TTC549 (cell line): ENCODE results near the gene RAB9A.
"Not testable (repeated sequence)": the region's sequence is repeated elsewhere in the genome, so short reads cannot be mapped to it uniquely, and the experiment has no call there.

Experiments used
- FAIRE-seq: peaks from 2 replicates; lab custom pipeline; 2012; peaks lifted over from hg19 to GRCh38; lab: Jason Lieb, UNC

RAB9A gene

GRCh38 chrX:13688958-13689740, at the start of gene RAB9A:
RAB9A (plus strand) TSS chrX:13689128; CDS start chrX:13708747, 19,619 bp downstream.
- no peak for FAIRE-seq

- not testable (repeated sequence) for FAIRE-seq
Observed at GRCh38 chrX:13641684-13642083, 47.2 kb upstream of the RAB9A start.

DNA sequence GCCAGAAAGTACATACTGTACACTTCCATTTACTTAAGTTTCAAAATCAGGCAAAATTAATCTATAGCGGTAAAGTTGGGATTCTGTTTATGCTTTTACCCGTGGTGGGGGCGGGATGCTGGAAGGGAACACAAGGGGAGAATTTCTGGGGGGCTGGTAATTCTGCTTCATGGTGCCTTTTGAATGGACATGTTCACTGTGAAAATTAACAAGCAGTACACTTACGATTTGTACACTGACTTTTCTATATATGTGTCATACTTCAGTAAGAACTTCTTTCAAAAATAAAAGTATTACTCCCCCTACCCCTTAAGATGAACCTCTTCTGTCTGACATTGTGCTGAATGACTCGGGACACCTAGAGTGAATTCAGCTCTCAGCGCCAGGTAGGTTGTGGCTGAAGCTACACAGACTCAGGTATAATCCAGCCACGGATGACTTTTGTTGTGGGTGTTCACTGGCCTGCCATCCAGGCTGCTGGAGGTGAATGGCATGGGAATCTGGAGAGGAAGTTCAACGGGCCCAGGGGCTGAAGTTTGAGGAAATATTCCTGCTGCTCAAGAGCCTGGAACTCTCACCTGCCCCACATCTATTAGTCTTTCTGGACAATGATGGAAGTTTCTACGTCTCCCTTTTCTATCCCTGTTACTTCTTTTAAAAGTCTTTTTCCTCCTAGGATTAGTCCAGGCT, 43.3 kb upstream of the RAB9A start:
- no peak for FAIRE-seq

DNA sequence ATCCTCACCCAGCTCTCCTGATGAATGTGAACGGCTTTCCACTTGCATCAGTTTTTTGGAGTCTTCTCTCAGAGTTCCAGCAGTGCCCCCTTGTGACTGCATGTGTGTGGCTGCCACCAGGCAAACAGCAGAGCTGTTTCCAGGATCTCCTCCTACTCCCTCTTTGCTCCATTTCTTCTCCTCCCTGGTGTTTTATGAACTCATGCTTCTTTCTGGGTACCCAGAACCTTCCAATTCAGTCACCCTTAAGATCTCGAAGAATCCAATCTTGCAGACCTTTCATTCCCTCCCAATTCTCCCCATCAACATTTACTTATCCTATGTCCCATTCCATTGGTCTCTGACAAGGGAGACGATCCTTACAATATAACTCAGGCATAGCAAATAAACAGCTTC, 42.8 kb upstream of the RAB9A start:
- no peak for FAIRE-seq

DNA sequence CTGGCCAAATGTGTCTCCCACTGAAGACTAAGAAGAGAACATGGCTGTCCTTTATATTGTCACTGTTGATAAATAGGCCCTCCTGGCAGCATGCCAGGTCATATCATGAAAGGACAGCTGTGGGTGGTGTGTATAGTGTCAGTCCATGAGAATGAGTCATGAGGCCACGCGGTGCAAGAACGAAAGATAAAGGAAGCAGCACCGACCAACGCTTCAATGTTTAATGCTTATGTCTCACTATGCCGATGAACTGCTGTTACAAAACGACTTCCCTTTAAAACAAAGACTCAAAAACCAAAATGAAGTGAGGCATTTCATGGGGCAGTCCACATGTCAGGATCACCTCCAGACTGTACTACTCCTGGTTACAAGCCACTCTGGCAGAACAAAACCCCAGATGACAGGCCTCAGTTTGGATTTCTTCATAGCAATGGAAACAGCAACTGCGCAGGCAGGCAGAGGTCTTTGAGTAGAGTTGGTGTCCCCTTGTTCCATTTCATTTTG, 41.2 kb upstream of the RAB9A start:
- no peak for FAIRE-seq

- not testable (repeated sequence) for FAIRE-seq
Observed at GRCh38 chrX:13648336-13648735, 40.6 kb upstream of the RAB9A start.

DNA sequence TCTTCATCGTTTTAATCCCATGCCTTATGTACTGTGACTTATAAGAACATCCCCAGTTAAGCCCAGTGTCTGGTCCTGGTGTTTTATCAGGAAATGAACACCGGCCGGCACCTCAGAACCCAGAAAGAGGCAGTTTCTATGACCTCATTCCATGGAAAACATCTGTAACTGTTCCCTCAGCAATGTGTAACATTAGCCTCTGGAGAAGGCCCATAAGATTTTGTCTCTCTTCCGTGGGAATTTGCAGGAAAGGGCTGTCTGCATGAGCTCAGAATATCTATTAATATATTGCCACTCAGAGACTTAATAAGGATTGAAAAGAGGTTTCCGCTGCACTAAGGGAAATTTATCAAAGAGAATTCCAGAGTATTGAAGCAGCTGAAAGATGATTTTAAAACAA, 39.1 kb upstream of the RAB9A start:
- FAIRE-seq: no peak

GRCh38 chrX:13650318-13650717, 38.6 kb upstream of the RAB9A start:
- FAIRE-seq: no peak

DNA sequence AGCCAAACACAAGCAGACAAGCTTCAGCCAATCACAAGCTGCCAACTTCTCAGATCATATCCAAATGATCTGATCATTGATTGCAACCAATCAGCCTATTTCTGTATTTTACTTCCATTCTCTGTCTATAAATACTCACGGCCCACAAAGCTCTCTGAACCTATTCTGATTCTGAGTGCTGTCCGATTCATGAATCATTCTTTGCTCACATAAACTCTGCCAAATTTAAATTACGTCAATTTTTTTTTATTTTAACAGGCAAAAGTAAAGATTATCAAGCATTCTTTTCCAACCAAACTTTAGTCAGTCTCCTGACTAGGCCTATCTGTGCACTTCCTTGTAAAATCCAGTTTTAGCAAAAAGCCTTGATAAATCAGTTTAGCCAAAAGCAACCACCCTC, 37.8 kb upstream of the RAB9A start:
- no peak for FAIRE-seq

DNA sequence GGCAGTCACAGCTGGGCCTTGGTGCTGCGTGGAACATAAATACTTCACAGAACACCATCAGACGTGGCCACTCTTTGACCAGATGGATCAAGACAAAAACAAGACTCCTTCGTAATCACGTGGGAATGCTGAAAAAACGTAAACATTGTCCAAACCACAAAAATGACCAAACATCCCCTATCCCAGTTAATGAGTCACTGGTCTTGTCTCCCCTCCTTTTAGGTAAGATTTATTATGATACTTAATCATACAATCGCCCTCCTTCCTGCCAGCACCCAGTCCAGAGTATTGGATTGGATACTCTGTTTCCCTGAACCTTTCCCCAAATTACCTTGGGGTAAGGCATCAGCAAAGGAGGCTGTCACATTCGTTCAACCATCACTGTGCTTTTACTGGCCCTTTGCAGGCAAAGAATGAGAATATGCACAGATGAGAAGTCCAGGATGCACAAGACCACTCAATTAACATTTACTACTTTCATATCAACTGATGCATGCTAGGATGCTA, 36.6 kb upstream of the RAB9A start:
- FAIRE-seq: no peak

- peak; percentile 91 for FAIRE-seq
Observed at GRCh38 chrX:13652850-13653693, 35.9 kb upstream of the RAB9A start, which contains the start of gene TCEANC. TCEANC (plus strand) TSS chrX:13653141; CDS start chrX:13662509, 9,368 bp downstream.

DNA sequence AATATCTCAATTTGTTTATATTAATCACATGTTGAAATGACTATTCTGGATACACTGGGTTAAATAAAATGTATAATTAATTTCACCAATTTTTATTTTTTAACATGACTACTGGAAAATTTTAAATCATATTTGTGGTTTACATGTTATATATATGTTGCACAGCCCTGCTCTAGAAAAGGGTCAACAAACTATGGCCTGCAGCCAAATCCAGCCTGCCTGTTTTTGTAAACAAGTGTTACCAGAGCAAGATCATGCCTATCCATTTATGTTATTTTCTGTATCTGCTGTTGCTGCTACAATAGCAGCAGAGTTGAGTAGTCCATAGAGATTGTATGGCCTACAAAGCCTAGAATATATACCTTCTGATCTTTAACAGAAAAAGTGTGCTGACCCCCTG, 34.8 kb upstream of the RAB9A start:
- no peak for FAIRE-seq

DNA sequence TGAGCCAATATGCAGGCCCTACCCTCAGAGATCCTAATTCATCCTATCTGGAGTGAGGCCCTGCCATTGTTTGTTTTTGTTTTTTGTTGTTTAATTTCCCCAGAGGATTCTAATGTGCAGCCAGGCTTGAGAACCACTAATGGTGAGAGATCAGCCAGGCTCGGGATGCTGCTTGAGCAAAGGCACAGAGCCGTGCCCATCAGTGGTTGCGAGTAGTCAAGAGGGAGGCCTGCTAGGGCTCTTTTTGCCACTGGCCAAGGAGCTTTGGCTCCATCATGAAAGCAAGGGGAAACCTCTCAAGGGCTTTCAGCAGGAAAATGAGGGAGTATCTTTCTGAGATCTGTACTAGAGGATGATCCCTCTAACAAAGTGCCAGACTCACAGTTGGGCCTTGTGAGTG, 33.3 kb upstream of the RAB9A start:
- FAIRE-seq: no peak

- peak; percentile 75 for FAIRE-seq
Observed at GRCh38 chrX:13658602-13659001, 30.3 kb upstream of the RAB9A start.

- no peak for FAIRE-seq
Observed at GRCh38 chrX:13659063-13659462, 29.9 kb upstream of the RAB9A start.

DNA sequence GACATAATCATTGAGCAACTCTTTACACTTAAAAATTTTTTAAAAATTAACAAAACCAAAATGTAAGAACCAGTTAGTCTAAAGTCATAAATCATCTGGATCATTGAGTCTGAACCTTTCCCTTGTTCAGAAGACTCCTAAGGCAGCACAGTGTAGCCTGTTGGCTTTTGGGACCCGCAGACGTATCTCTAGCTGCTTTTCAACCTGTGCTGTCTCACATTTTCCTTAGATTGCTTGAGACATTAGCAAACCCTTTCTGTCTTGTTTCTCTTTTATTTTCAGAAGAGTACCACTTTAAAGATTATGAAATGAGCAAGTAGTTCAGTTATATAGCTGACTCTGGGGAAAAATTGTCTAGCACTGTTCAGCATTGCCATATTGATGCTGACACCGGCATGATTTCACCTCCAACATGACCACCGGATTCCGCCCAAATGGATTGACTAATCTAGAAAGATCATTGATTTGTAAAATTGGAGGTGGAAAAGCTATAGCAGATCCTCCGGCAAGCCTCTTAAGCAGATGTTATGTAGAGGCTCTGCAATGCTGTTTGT, 27.1 kb upstream of the RAB9A start:
- no peak for FAIRE-seq

DNA sequence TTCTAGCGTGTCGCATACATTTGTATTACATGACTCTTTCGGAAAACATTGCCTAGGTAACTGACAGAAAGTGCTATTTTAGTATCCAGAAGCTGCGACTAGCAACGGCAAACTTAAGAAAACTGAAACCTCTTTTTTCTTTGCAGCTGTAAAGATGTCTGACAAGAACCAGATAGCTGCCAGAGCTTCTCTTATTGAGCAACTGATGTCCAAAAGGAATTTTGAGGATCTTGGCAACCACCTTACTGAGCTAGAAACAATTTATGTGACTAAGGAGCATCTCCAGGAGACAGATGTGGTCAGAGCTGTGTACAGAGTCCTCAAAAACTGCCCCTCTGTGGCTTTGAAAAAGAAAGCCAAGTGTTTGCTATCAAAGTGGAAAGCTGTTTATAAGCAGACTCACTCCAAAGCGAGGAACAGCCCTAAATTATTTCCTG, 26.6 kb upstream of the RAB9A start:
- FAIRE-seq: no peak

DNA sequence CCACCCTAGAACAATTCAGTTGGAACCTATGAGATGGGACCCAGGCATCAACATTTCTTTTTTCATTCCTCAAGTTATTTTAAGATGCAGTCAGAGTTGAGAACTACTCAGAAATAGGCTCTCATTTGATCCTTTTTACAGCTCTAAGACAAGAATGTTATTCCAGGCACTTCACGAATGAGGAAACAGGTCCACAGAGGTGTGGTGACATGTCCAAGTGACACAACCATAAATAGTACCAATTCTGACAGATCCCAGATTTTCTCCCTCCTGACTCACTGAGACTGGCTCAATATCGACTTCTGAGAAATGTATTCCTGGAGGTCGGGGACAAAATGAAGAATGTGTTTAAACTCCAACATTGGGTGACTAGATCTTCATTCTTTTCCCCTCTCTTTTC, 24.9 kb upstream of the RAB9A start:
- FAIRE-seq: no peak

GRCh38 chrX:13666836-13667235, 22.1 kb upstream of the RAB9A start:
- no peak for FAIRE-seq

DNA sequence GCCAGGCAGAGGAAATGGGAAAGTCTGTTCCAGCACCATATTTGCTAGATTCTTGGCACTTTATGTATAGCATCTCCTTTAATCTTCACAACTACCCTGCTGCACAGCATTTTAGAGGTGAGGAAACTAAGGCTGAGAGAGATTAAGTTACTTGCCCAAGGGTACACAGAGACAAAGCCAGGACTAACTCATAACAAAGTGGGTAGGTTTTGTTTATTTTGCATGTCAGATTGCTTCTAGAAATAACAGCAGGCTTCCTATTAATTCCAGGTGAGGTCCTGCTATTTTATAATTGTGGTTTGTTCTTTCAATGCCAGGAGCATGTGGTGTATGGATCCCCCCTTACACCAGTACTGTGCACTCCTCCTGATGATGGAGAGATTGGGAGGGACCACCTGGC, 21.0 kb upstream of the RAB9A start:
- no peak for FAIRE-seq

DNA sequence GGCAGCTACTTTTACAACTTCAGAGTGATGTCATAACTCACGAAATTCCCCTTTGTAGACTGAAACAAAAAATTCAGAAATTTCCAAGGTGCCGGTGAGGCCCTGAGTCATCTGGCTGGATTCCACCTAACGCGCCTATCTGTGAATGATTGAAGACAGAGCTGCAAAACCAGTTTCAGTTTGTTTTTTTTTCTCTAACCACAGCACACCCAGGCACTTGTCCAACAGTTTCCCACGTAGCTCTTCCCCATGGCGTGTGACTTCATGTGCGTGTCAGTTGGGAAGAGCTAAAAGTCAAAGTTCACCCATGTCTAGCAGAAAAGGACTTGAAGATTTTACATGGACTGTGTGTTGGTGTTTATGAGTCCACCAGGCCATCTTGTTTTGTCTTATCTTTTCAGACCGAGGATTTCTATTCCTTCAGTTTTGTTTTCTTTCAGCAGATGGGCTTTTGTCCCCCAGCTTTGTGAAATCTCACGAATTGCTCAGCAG, 19.6 kb upstream of the RAB9A start:
- FAIRE-seq: no peak

- not testable (repeated sequence) for FAIRE-seq
Observed at GRCh38 chrX:13669755-13670154, 19.2 kb upstream of the RAB9A start.
